Tibial nerve (tissue), 4 donors: Measurements from ENCODE around the gene TOMM22. TPM values are rescaled to one million over a fixed set of nuclear protein-coding genes. Genes with fewer than 3 reads are reported as not detected.

Experiments used
- DNase-seq, 2 donors: peaks; one replicate each; pipeline ENCODE4 v3.0.0-alpha.2; 2019; ENCODE audit warnings: low spot score in 2 of 2
- H3K27ac ChIP-seq, 4 donors: fragments of 200-600 bp; sonication (generic) in 3 of 4; one replicate each; pipeline ENCODE4 v1.5.1; 2017 to 2019; ENCODE audit warnings: mild to moderate bottlenecking in 1 of 4
- H3K27me3 ChIP-seq, 2 donors: fragments of 200-600 bp; sonication (generic) in 1 of 2; one replicate each; pipeline versions ENCODE4 v1.5.1 to v1.6.0; 2017 to 2019
- H3K36me3 ChIP-seq, 3 donors: fragments of 200-600 bp; sonication (generic); one replicate each; pipeline ENCODE4 v1.5.1; 2018 to 2019
- H3K4me1 ChIP-seq, 4 donors: fragments of 200-600 bp; sonication (generic) in 3 of 4; one replicate each; pipeline ENCODE4 v1.5.1; 2017 to 2019
- H3K4me3 ChIP-seq, 4 donors: fragments of 200-600 bp; sonication (generic) in 3 of 4; one replicate each; pipeline ENCODE4 v1.5.1; 2017 to 2019; ENCODE audit warnings: mild to moderate bottlenecking in 1 of 4, moderate library complexity in 1 of 4
- H3K9me3 ChIP-seq, 4 donors: fragments of 200-600 bp; sonication (generic) in 3 of 4; one replicate each; pipeline ENCODE4 v1.5.1; 2017 to 2019
- EP300 ChIP-seq, 2 donors: sonication (generic); formaldehyde crosslinking; IDR thresholded peaks; one replicate each; pipeline ENCODE4 v1.6.1; 2017; ENCODE audit warnings: antibody characterized with exemption in 2 of 2, mild to moderate bottlenecking in 1 of 2
- POLR2A ChIP-seq, 2 donors: fragments of 450-650 bp; IDR thresholded peaks; one replicate each; pipeline ENCODE4 v1.6.1; 2017; ENCODE audit warnings: antibody characterized with exemption in 2 of 2, mild to moderate bottlenecking in 2 of 2, moderate library complexity in 2 of 2
- WGBS, 2 donors: methylation state at CpG; one replicate each; pipeline ENCODE4 v1.1.5; 2018; 5-methylcytosine and 5-hydroxymethylcytosine counted together
- total RNA-seq, 4 donors: library from RNA; depleted of rRNA; stranded (reverse); fragments of >200 nt; gene quantifications; one replicate each; pipeline ENCODE4 v1.1.0, GENCODE V29; 2016
- TF ChIP-seq, protein P1 (sequence below), 5 experiments: fragments of 200-600 bp in 3 of 5; fragments of 450-650 bp in 2 of 5; sonication (generic) in 3 of 5; IDR thresholded peaks; one replicate each; pipeline ENCODE4 v1.5.1; 2016 to 2019; ENCODE audit warnings: antibody characterized with exemption in 5 of 5, mild to moderate bottlenecking in 3 of 5, moderate library complexity in 2 of 5

The TOMM22 gene
- total RNA-seq, 4 donors from 2014 or later, result 23.1 to 28.5 (median 27.1) TPM

DNA sequence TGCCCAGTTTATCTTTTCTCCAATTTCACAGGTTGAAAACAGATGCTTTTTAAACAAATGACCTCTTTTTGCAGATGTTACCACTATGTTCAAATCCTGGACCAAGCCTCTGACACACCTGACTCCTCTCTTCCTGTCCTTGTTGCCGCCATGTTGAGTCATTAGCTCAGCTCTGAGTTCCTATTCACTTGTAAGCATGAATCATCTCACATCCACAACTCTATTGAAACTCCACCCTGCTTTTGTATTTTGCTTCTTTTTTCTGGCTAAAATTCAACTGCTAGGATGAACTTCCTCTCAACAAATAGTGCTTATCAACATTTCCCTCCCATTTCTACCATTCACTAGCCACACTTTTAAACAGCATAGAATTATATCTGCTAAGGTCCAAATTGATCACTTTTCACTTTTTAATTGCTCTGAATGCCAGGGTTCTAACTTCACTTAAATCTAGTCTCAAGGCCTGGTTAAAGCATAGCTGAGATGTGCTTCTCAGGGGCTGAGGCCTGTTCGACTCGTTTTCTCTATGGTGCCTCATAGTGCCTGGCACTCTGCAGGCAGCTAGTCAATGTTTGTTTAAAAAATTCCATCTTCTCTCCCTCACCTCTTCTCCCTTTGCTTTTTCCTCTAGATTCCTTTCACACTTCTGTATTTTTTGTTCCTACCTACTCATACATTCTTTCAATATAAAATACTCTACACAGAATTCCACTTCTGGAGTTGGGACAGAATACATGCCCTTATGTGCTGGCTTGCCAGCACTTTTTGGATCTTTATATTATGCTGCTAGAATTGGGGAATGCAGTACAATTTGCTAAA, 15.1 kb downstream of the TOMM22 start:
- Histone ChIP-seq H3K4me3 (no peak overlapping the region), H3K27ac (peak overlapping the region in 3 of 4 donors; percentile 9 to 99 (median 90))
- WGBS, 2 donors, result 33 to 41% methylated on average over 3 of the region's 3 CpGs

GRCh38 chr22:38697425-38698089, 15.8 kb downstream of the TOMM22 start:
- Histone ChIP-seq H3K36me3 (peaks cover 0 to 33% (median 0%) of the 10 kb centered on the region in 3 donors), H3K27me3 (no peaks in the 10 kb centered on the region), H3K27ac (peak overlapping the region in 3 of 4 donors; percentile 9 to 99 (median 90)), H3K4me3 (no peak overlapping the region), H3K4me1 (peaks cover 0 to 71% (median 39%) of the 10 kb centered on the region in 4 donors), H3K9me3 (no peaks in the 10 kb centered on the region)
- no peak for DNase-seq
- 61 to 69% methylated on average over 8 of the region's 8 CpGs for WGBS, 2 donors
- TF ChIP-seq, protein P1, sequence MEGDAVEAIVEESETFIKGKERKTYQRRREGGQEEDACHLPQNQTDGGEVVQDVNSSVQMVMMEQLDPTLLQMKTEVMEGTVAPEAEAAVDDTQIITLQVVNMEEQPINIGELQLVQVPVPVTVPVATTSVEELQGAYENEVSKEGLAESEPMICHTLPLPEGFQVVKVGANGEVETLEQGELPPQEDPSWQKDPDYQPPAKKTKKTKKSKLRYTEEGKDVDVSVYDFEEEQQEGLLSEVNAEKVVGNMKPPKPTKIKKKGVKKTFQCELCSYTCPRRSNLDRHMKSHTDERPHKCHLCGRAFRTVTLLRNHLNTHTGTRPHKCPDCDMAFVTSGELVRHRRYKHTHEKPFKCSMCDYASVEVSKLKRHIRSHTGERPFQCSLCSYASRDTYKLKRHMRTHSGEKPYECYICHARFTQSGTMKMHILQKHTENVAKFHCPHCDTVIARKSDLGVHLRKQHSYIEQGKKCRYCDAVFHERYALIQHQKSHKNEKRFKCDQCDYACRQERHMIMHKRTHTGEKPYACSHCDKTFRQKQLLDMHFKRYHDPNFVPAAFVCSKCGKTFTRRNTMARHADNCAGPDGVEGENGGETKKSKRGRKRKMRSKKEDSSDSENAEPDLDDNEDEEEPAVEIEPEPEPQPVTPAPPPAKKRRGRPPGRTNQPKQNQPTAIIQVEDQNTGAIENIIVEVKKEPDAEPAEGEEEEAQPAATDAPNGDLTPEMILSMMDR (IDR thresholded peaks at IDR 0.05), result no peak
- TF ChIP-seq POLR2A (IDR thresholded peaks at IDR 0.05), result no peak
- TF ChIP-seq EP300 (IDR thresholded peaks at IDR 0.05), result no peak

More for the DNA sequence above, 15.1 kb downstream of the TOMM22 start:
- Histone ChIP-seq H3K27me3 (no peaks in the 10 kb centered on the region), H3K4me1 (peaks cover 0 to 70% (median 39%) of the 10 kb centered on the region in 4 donors), H3K9me3 (no peaks in the 10 kb centered on the region), H3K36me3 (peaks cover 0 to 38% (median 0%) of the 10 kb centered on the region in 3 donors)
- TF ChIP-seq, protein P1 (IDR thresholded peaks at IDR 0.05), result no peak
- peak in 1 of 2 donors; percentile 56 for TF ChIP-seq EP300 (IDR thresholded peaks at IDR 0.05)
- DNase-seq, result no peak

- Histone ChIP-seq H3K27ac (peak overlapping the region; percentile 9 to 99 (median 94)), H3K4me1 (peaks cover 0 to 65% (median 39%) of the 10 kb centered on the region in 4 donors), H3K36me3 (peaks cover 0 to 24% (median 0%) of the 10 kb centered on the region in 3 donors), H3K9me3 (no peaks in the 10 kb centered on the region), H3K27me3 (no peaks in the 10 kb centered on the region), H3K4me3 (peak overlapping the region in 2 of 4 donors; percentile 58 to 92)
- 89 to 91% methylated on average over 13 of the region's 13 CpGs for WGBS, 2 donors
- no peak for DNase-seq
- TF ChIP-seq, protein P1 (IDR thresholded peaks at IDR 0.05), result no peak
- TF ChIP-seq EP300 (IDR thresholded peaks at IDR 0.05) (no peak), POLR2A (IDR thresholded peaks at IDR 0.05) (no peak)
These were observed 16.8 kb downstream of the TOMM22 start for GRCh38 chr22:38698407-38699094.

DNA sequence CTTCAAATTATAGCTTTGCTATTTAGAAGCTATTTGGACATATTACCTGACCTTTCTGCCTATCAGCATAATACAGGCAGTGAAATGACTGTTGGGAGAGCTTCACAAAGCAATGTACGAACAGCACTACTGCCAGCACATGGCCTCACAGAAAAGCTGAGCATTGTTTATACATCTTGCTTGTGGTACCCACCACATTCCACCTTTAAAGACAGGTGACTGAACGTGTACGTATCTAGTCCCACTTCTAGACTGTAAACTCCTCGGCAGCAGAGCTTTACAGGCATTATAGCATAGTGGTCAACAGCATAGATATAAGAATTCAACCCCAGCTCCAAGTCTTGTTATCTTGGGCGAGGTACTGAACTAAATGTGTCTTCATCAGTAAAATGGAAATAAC, 17.4 kb downstream of the TOMM22 start:
- no peaks in the 10 kb centered on the region for H3K9me3 ChIP-seq
- H3K4me3 ChIP-seq, result peak overlapping the region; percentile 58 to 94 (median 88)
- peaks cover 0 to 60% (median 39%) of the 10 kb centered on the region in 4 donors for H3K4me1 ChIP-seq
- no peak for TF ChIP-seq POLR2A (IDR thresholded peaks at IDR 0.05)
- TF ChIP-seq EP300 (IDR thresholded peaks at IDR 0.05), result no peak
- TF ChIP-seq, protein P1 (IDR thresholded peaks at IDR 0.05), result no peak
- H3K27me3 ChIP-seq, result no peaks in the 10 kb centered on the region
- no peak for DNase-seq
- peak overlapping the region; percentile 90 to 99 (median 99) for H3K27ac ChIP-seq
- peaks cover 0 to 23% (median 0%) of the 10 kb centered on the region in 3 donors for H3K36me3 ChIP-seq
- WGBS, 2 donors, result 42 to 44% methylated on average over 5 of the region's 5 CpGs
